Adrenal gland (tissue), 5 donors: Measurements from ENCODE around the gene NFIB.

Experiments
- POLR2A ChIP-seq, 2 donors: fragments of 450-650 bp; IDR thresholded peaks; one replicate each; pipeline ENCODE4 v1.6.1; 2017; ENCODE audit warnings: antibody characterized with exemption in 2 of 2, mild to moderate bottlenecking in 2 of 2, moderate library complexity in 1 of 2
- TF ChIP-seq, protein P1 (sequence below), 6 experiments: fragments of 450-650 bp in 4 of 6; fragments of 200-600 bp in 2 of 6; sonication (generic) in 1 of 6; IDR thresholded peaks; 1 replicate in 5 of 6; 2 replicates in 1 of 6; pipeline versions ENCODE4 v1.5.1 to v1.8.0; 2016 to 2021; ENCODE audit warnings: antibody characterized with exemption in 6 of 6, mild to moderate bottlenecking in 2 of 6, moderate library complexity in 1 of 6
- donor health status: DM: no; HTN: no; CAD: no.

DNA sequence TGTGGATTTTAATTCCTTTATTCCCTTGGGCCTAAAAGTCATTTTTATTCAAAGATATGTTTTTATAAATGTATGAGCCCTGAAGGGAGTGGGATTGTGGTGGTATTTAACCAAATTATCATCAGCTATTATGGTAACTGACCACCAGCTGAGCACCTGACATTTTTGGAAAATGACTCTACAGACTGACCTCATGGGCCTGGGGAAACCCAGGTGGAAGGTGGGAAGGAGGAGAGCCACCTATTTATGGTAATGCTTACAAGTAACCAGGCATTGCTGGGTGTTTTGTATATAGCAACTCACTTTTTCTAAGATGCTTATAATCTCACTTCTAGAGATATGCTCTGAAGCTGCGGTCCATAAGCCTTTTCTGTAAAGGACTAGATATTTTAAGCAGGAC is 22.3 kb upstream of the NFIB start:
- TF ChIP-seq, protein P1, sequence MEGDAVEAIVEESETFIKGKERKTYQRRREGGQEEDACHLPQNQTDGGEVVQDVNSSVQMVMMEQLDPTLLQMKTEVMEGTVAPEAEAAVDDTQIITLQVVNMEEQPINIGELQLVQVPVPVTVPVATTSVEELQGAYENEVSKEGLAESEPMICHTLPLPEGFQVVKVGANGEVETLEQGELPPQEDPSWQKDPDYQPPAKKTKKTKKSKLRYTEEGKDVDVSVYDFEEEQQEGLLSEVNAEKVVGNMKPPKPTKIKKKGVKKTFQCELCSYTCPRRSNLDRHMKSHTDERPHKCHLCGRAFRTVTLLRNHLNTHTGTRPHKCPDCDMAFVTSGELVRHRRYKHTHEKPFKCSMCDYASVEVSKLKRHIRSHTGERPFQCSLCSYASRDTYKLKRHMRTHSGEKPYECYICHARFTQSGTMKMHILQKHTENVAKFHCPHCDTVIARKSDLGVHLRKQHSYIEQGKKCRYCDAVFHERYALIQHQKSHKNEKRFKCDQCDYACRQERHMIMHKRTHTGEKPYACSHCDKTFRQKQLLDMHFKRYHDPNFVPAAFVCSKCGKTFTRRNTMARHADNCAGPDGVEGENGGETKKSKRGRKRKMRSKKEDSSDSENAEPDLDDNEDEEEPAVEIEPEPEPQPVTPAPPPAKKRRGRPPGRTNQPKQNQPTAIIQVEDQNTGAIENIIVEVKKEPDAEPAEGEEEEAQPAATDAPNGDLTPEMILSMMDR (IDR thresholded peaks at IDR 0.05), result no peak
- no peak for TF ChIP-seq POLR2A (IDR thresholded peaks at IDR 0.05)
